ENCODE measurements around the gene AFG1L. TPM values are rescaled to one million over a fixed set of nuclear protein-coding genes. Genes with fewer than 3 reads are reported as not detected.
"Not testable (repeated sequence)": the region's sequence is repeated elsewhere in the genome, so short reads cannot be mapped to it uniquely, and the experiment has no call there.

The AFG1L gene
- total RNA-seq, 4 donors from 2014 or later, result 6.7 to 8.6 (median 7.4) TPM

- WGBS, 2 donors, result 84 to 87% methylated on average over 2 of the region's 2 CpGs
- intact Hi-C loops (cut with DNase I), result no loop called here
- H3K36me3 ChIP-seq, result no peaks in the 10 kb centered on the region
- no peak overlapping the region for H3K4me3 ChIP-seq (replicated peaks in 1 of 3)
- no peaks in the 10 kb centered on the region for H3K9me3 ChIP-seq
- no peaks in the 10 kb centered on the region for H3K27me3 ChIP-seq
- no peak for TF ChIP-seq POLR2A (IDR thresholded peaks at IDR 0.05)
- TF ChIP-seq, protein P1, sequence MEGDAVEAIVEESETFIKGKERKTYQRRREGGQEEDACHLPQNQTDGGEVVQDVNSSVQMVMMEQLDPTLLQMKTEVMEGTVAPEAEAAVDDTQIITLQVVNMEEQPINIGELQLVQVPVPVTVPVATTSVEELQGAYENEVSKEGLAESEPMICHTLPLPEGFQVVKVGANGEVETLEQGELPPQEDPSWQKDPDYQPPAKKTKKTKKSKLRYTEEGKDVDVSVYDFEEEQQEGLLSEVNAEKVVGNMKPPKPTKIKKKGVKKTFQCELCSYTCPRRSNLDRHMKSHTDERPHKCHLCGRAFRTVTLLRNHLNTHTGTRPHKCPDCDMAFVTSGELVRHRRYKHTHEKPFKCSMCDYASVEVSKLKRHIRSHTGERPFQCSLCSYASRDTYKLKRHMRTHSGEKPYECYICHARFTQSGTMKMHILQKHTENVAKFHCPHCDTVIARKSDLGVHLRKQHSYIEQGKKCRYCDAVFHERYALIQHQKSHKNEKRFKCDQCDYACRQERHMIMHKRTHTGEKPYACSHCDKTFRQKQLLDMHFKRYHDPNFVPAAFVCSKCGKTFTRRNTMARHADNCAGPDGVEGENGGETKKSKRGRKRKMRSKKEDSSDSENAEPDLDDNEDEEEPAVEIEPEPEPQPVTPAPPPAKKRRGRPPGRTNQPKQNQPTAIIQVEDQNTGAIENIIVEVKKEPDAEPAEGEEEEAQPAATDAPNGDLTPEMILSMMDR (IDR thresholded peaks at IDR 0.05), result no peak
- no peaks in the 10 kb centered on the region for H3K4me1 ChIP-seq
- no peak overlapping the region for H3K27ac ChIP-seq
- DNase-seq, result no peak
Observed at GRCh38 chr6:108406943-108407342, 112.1 kb downstream of the AFG1L start.

- no peak for TF ChIP-seq POLR2A (IDR thresholded peaks at IDR 0.05)
- TF ChIP-seq, protein P1 (IDR thresholded peaks at IDR 0.05), result no peak
- Histone ChIP-seq H3K4me3 (replicated peaks in 1 of 3) (no peak overlapping the region), H3K36me3 (no peaks in the 10 kb centered on the region), H3K27ac (no peak overlapping the region), H3K4me1 (no peaks in the 10 kb centered on the region), H3K27me3 (no peaks in the 10 kb centered on the region), H3K9me3 (no peaks in the 10 kb centered on the region)
- intact Hi-C loops (cut with DNase I), result no loop called here
- DNase-seq, result no peak
- 65 to 88% methylated on average over 3 of the region's 3 CpGs for WGBS, 2 donors
Observed at GRCh38 chr6:108407904-108408827, 113.3 kb downstream of the AFG1L start.

DNA sequence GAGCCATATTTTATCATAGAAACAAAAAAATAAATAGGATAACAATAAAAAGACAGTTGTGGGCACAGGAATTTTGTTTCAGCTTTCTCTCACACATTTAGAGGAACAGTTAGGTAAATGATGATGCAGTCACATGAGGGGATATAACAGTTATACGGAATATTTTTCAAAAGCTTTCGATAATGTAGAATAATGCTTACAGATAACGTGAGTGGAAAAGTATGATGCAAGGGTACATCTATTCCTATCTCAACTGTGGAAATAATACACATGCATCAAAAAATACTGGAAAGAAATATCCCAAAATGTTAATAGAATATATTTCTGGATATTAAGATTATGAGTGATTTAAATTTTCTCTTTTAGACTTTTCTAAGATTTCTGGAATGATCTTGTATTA is 114.0 kb downstream of the AFG1L start:
- no peaks in the 10 kb centered on the region for H3K27me3 ChIP-seq
- H3K36me3 ChIP-seq, result no peaks in the 10 kb centered on the region
- TF ChIP-seq POLR2A (IDR thresholded peaks at IDR 0.05), result no peak
- TF ChIP-seq, protein P1 (IDR thresholded peaks at IDR 0.05), result no peak
- H3K9me3 ChIP-seq, result no peaks in the 10 kb centered on the region
- 76% methylated on average over 3 of the region's 3 CpGs for WGBS, 2 donors
- H3K4me1 ChIP-seq, result no peaks in the 10 kb centered on the region
- no peak overlapping the region for H3K27ac ChIP-seq
- no peak overlapping the region for H3K4me3 ChIP-seq (replicated peaks in 1 of 3)
- DNase-seq, result no peak
- intact Hi-C loops (cut with DNase I), result no loop called here

DNA sequence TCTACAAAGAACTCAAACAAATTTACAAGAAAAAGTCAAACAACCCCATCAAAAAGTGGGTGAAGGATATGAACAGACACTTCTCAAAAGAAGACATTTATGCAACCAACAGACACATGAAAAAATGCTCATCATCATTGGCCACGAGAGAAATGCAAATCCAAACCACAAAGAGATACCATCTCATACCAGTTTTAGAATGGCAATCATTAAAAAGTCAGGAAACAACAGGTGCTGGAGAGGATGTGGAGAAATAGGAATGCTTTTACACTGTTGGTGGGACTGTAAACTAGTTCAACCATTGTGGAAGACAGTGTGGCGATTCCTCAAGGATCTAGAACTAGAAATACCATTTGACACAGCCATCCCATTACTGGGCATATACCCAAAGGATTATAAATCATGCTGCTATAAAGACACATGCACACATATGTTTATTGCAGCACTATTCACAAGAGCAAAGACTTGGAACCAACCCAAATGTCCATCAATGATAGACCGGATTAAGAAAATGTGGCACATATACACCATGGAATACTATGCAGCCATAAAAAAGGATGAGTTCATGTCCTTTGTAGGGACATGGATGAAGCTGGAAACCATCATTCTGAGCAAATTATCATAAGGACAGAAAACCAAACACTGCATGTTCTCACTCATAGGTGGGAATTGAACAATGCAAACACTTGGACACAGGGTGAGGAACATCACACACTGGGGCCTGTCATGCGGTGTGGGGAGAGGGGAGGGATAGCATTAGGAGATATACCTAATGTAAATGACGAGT is 121.4 kb downstream of the AFG1L start:
- H3K4me1 ChIP-seq; H3K9me3 ChIP-seq; H3K27me3 ChIP-seq; intact Hi-C loops (cut with DNase I); DNase-seq; H3K4me3 ChIP-seq (replicated peaks in 1 of 3); H3K27ac ChIP-seq; H3K36me3 ChIP-seq: not testable (repeated sequence)
- WGBS, 2 donors, result 93 to 95% methylated on average over 5 of the region's 5 CpGs

DNA sequence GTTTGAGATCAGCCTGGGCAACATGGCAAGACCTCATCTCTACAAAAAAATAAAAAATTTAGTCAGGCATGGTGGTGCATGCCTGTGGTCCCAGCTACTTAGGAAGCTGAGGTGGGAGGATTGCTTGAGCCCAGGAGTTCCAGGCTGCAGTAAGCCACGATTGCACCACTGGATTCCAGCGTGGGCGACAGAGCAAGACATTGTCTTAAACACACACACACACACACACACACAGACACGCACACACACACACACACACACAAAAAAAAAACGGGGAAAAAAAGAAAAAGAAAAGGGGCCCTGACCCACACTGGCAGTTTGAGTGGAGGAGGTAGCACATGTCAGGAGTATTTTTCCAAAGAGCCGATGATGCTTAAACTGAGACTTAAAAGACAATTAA is 122.2 kb downstream of the AFG1L start:
- no peaks in the 10 kb centered on the region for H3K27me3 ChIP-seq
- no peak overlapping the region for H3K4me3 ChIP-seq (replicated peaks in 1 of 3)
- H3K36me3 ChIP-seq, result no peaks in the 10 kb centered on the region
- TF ChIP-seq, protein P1 (IDR thresholded peaks at IDR 0.05), result no peak
- TF ChIP-seq POLR2A (IDR thresholded peaks at IDR 0.05), result no peak
- no peak overlapping the region for H3K27ac ChIP-seq
- intact Hi-C loops (cut with DNase I), result no loop called here
- no peak for DNase-seq
- no peaks in the 10 kb centered on the region for H3K9me3 ChIP-seq
- WGBS, 2 donors, result 68 to 78% methylated on average over 6 of the region's 6 CpGs
- H3K4me1 ChIP-seq, result no peaks in the 10 kb centered on the region
